Measurements from ENCODE around the gene MRPS14. TPM values are rescaled to one million over a fixed set of nuclear protein-coding genes. Genes with fewer than 3 reads are reported as not detected.

Gene MRPS14
- 18.2 and 18.7 TPM in 2 replicates for polyA plus RNA-seq (2012; rRNA removed)
- polyA plus RNA-seq (2012; cell fraction: cytosol; rRNA removed): 18.7 and 21.2 TPM in 2 replicates
- 19.9 and 26.6 TPM in 2 replicates for polyA plus RNA-seq (2012; cell fraction: nucleus; rRNA removed)

DNA sequence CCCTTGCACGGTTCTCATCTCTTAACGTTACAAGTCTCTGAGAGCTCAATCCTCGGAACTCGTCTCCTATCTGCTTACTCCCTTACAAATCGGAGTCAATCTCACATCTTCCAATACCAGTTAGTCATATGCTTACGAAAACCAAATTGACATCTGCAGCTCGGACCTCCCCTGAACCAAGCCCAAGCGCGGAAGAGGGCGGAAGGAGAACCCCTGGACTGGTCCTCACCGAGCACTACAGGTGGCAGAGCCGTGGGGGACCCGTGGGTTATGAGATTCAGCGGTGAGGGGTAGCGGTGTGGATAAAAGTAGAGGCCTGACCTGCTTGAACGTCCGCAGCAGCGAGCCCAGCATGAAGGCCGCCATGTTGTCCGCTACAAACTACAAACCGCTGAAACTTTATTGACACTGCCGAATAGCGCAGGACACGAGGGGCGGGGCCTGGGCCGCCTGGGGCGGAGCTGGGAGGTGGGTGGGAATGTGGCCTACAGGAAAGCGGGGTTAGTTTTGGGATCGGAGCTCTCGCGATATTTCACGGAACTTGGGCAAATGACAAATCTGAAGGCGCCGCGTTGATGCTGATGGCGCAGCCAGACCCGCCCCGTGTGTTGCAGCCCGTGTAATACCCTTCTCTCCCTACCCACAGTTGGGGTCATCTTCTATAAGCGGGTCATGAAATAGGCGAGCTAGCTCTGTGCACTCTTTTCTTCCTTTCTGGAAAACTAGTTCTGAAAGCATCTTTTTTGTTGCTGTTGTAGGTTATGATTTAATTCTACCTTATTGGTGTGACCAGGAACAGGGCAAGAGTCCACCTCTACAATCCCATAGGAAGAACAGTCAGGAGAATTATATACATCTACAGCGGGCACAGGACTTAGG is at the start of gene MRPS14:
MRPS14 (minus strand) TSS at position 383 of the 879 bp plus-strand sequence; CDS start at position 366, 17 bp downstream.
- POLR2A ChIA-PET: interaction anchor here (0.8 to 2.8 kb wide), 6 partner anchors 9 to 102 kb away, joined by 3 to 54 read pairs (median 4); partner anchors contain the start of gene CACYBP
- 4% methylated on average over 32 of the region's 42 CpGs for WGBS (ENCODE audit: low lambda C conversion rate)
- H3K4me3 ChIP-seq (ENCODE audit: low read depth in 2 of 2, low read length in 1 of 2): peak within 1 kb of the TSS; percentile 85 to 94
- TF ChIP-seq NRF1 (IDR thresholded peaks at IDR 0.05; ENCODE audit: low read depth, low read length) (no peak), ELF1 (IDR thresholded peaks at IDR 0.05) (0 out of 2 replicates have a peak, but pooled peaks have one; percentile 34), CHD2 (IDR thresholded peaks at IDR 0.05; ENCODE audit: low read length, partially characterized antibody) (peak; percentile 99), TEAD4 (IDR thresholded peaks at IDR 0.05; ENCODE audit: borderline replicate concordance, insufficient read depth) (0 out of 2 replicates have a peak, but pooled peaks have one; percentile 37), MEF2A (IDR thresholded peaks at IDR 0.05; ENCODE audit: borderline replicate concordance, low read depth) (no peak), TAF1 (IDR thresholded peaks at IDR 0.05; ENCODE audit: borderline replicate concordance, low read depth, low read length) (peak; percentile 97), FOXJ3 (CRISPR knock-in tag; IDR thresholded peaks at IDR 0.05) (no peak), POLR2AphosphoS5 (IDR thresholded peaks at IDR 0.05; ENCODE audit: low read depth, low read length) (peak; percentile 88), YY1 (IDR thresholded peaks at IDR 0.05; ENCODE audit: low read depth) (peak; percentile 98), EZH2phosphoT487 (IDR thresholded peaks at IDR 0.05; ENCODE audit: borderline replicate concordance, low read depth) (no peak), TCF12 (IDR thresholded peaks at IDR 0.05) (peak; percentile 56; the same call in 1 of the 2 replicates), GABPA (IDR thresholded peaks at IDR 0.05; ENCODE audit: low read depth) (no peak), RAD21 (IDR thresholded peaks at IDR 0.05; ENCODE audit: low read length) (no peak), RFX5 (IDR thresholded peaks at IDR 0.05; ENCODE audit: low read length) (no peak), MXI1 (IDR thresholded peaks at IDR 0.05; ENCODE audit: low read depth, low read length) (peak; percentile 92), JUND (IDR thresholded peaks at IDR 0.05) (no peak), SMC3 (IDR thresholded peaks at IDR 0.05; ENCODE audit: low read depth, low read length) (no peak)
- TF ChIP-seq, protein P1, sequence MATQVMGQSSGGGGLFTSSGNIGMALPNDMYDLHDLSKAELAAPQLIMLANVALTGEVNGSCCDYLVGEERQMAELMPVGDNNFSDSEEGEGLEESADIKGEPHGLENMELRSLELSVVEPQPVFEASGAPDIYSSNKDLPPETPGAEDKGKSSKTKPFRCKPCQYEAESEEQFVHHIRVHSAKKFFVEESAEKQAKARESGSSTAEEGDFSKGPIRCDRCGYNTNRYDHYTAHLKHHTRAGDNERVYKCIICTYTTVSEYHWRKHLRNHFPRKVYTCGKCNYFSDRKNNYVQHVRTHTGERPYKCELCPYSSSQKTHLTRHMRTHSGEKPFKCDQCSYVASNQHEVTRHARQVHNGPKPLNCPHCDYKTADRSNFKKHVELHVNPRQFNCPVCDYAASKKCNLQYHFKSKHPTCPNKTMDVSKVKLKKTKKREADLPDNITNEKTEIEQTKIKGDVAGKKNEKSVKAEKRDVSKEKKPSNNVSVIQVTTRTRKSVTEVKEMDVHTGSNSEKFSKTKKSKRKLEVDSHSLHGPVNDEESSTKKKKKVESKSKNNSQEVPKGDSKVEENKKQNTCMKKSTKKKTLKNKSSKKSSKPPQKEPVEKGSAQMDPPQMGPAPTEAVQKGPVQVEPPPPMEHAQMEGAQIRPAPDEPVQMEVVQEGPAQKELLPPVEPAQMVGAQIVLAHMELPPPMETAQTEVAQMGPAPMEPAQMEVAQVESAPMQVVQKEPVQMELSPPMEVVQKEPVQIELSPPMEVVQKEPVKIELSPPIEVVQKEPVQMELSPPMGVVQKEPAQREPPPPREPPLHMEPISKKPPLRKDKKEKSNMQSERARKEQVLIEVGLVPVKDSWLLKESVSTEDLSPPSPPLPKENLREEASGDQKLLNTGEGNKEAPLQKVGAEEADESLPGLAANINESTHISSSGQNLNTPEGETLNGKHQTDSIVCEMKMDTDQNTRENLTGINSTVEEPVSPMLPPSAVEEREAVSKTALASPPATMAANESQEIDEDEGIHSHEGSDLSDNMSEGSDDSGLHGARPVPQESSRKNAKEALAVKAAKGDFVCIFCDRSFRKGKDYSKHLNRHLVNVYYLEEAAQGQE (IDR thresholded peaks at IDR 0.05; ENCODE audit: low read depth, low read length): peak; percentile 60; the same call in 1 of the 2 replicates
- TF ChIP-seq, protein P2, sequence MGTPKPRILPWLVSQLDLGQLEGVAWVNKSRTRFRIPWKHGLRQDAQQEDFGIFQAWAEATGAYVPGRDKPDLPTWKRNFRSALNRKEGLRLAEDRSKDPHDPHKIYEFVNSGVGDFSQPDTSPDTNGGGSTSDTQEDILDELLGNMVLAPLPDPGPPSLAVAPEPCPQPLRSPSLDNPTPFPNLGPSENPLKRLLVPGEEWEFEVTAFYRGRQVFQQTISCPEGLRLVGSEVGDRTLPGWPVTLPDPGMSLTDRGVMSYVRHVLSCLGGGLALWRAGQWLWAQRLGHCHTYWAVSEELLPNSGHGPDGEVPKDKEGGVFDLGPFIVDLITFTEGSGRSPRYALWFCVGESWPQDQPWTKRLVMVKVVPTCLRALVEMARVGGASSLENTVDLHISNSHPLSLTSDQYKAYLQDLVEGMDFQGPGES (IDR thresholded peaks at IDR 0.05; ENCODE audit: low read depth, low read length): peak; percentile 26; the same call in 1 of the 2 replicates
- TF ChIP-seq, protein P3, sequence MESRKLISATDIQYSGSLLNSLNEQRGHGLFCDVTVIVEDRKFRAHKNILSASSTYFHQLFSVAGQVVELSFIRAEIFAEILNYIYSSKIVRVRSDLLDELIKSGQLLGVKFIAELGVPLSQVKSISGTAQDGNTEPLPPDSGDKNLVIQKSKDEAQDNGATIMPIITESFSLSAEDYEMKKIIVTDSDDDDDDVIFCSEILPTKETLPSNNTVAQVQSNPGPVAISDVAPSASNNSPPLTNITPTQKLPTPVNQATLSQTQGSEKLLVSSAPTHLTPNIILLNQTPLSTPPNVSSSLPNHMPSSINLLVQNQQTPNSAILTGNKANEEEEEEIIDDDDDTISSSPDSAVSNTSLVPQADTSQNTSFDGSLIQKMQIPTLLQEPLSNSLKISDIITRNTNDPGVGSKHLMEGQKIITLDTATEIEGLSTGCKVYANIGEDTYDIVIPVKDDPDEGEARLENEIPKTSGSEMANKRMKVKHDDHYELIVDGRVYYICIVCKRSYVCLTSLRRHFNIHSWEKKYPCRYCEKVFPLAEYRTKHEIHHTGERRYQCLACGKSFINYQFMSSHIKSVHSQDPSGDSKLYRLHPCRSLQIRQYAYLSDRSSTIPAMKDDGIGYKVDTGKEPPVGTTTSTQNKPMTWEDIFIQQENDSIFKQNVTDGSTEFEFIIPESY (IDR thresholded peaks at IDR 0.05; ENCODE audit: borderline replicate concordance, low read depth): peak; percentile 97
- TF ChIP-seq, protein P4, sequence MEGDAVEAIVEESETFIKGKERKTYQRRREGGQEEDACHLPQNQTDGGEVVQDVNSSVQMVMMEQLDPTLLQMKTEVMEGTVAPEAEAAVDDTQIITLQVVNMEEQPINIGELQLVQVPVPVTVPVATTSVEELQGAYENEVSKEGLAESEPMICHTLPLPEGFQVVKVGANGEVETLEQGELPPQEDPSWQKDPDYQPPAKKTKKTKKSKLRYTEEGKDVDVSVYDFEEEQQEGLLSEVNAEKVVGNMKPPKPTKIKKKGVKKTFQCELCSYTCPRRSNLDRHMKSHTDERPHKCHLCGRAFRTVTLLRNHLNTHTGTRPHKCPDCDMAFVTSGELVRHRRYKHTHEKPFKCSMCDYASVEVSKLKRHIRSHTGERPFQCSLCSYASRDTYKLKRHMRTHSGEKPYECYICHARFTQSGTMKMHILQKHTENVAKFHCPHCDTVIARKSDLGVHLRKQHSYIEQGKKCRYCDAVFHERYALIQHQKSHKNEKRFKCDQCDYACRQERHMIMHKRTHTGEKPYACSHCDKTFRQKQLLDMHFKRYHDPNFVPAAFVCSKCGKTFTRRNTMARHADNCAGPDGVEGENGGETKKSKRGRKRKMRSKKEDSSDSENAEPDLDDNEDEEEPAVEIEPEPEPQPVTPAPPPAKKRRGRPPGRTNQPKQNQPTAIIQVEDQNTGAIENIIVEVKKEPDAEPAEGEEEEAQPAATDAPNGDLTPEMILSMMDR (IDR thresholded peaks at IDR 0.05): no peak
- TF ChIP-seq, protein P5, sequence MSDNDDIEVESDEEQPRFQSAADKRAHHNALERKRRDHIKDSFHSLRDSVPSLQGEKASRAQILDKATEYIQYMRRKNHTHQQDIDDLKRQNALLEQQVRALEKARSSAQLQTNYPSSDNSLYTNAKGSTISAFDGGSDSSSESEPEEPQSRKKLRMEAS (IDR thresholded peaks at IDR 0.05; ENCODE audit: low read depth): peak; percentile 81; the same call in 1 of the 2 replicates

More for the DNA sequence above, at the start of gene MRPS14:
- Histone ChIP-seq H3K79me2 (ENCODE audit: insufficient read depth) (peaks cover 44% of the 10 kb centered on the region), H3K9me3 (no peaks in the 10 kb centered on the region), H3K27me3 (ENCODE audit: insufficient read depth) (no peaks in the 10 kb centered on the region), H3K4me2 (peak within 1 kb of the TSS; percentile 76), H2AFZ (ENCODE audit: low read depth) (peak within 1 kb of the TSS; percentile 100), H4K20me1 (ENCODE audit: insufficient read depth) (no peaks in the 10 kb centered on the region), H3K27ac (ENCODE audit: low read depth in 2 of 2, low read length in 1 of 2) (peak within 1 kb of the TSS; percentile 76 to 85), H3F3A (replicated peaks; ENCODE audit: insufficient read depth) (peaks cover 15% of the 10 kb centered on the region), H3K9ac (peak within 1 kb of the TSS; percentile 88), H3K36me3 (replicated peaks in 1 of 2; ENCODE audit: control insufficient read depth in 1 of 2, insufficient read depth in 2 of 2, low read length in 1 of 2) (peaks cover 3 to 8% of the 10 kb centered on the region in 2 experiments), H3K4me1 (ENCODE audit: control insufficient read depth in 1 of 2, insufficient read depth in 2 of 2, low read depth in 1 of 2, low read length in 1 of 2) (peaks cover 0 to 9% of the 10 kb centered on the region in 2 experiments; a peak in 2 of 4 replicates), H3K9me2 (no peaks in the 10 kb centered on the region)
- peak; percentile 91 for DNase-seq
- CTCF ChIA-PET: interaction anchor here (0.6 to 2.9 kb wide), 7 partner anchors 9 to 760 kb away, joined by 3 to 17 read pairs (median 3); no protein-coding TSS in a partner anchor
